Measurements from ENCODE around the gene LMF1.

Gene LMF1

GRCh38 chr16:918068-918467 is 52.7 kb downstream of the LMF1 start:
- Histone ChIP-seq H3K9ac (no peak overlapping the region), H3K27ac (peak overlapping the region; percentile 34), H3K4me2 (ENCODE audit: low read length) (peak overlapping the region; percentile 3), H3K9me3 (ENCODE audit: control insufficient read depth, low read length) (no peaks in the 10 kb centered on the region), H3K79me2 (no peaks in the 10 kb centered on the region), H2AFZ (peak overlapping the region; percentile 51), H3K4me1 (no peaks in the 10 kb centered on the region), H3K27me3 (ENCODE audit: control insufficient read depth, insufficient read depth, low read length) (no peaks in the 10 kb centered on the region), H3K4me3 (ENCODE audit: low read depth, low read length) (no peak overlapping the region), H3K36me3 (ENCODE audit: control insufficient read depth, insufficient read depth, low read length) (no peaks in the 10 kb centered on the region)
- TF ChIP-seq CTCF (IDR thresholded peaks at IDR 0.05) = no peak

- Histone ChIP-seq H3K27me3 (ENCODE audit: control insufficient read depth, insufficient read depth, low read length) (no peaks in the 10 kb centered on the region), H3K4me2 (ENCODE audit: low read length) (no peak overlapping the region), H3K4me3 (ENCODE audit: low read depth, low read length) (no peak overlapping the region), H3K27ac (peak overlapping the region; percentile 34), H2AFZ (peak overlapping the region; percentile 51), H3K36me3 (ENCODE audit: control insufficient read depth, insufficient read depth, low read length) (no peaks in the 10 kb centered on the region), H3K9ac (no peak overlapping the region), H3K9me3 (ENCODE audit: control insufficient read depth, low read length) (no peaks in the 10 kb centered on the region), H3K4me1 (no peaks in the 10 kb centered on the region), H3K79me2 (no peaks in the 10 kb centered on the region)
- TF ChIP-seq CTCF (IDR thresholded peaks at IDR 0.05) = no peak
Observed at GRCh38 chr16:917591-918061, 53.2 kb downstream of the LMF1 start.

GRCh38 chr16:916035-916799 is 54.6 kb downstream of the LMF1 start:
- H3K9me3 ChIP-seq (ENCODE audit: control insufficient read depth, low read length) = no peaks in the 10 kb centered on the region
- no peak overlapping the region for H3K4me2 ChIP-seq (ENCODE audit: low read length)
- H3K4me1 ChIP-seq = no peaks in the 10 kb centered on the region
- H3K27me3 ChIP-seq (ENCODE audit: control insufficient read depth, insufficient read depth, low read length) = no peaks in the 10 kb centered on the region
- H3K36me3 ChIP-seq (ENCODE audit: control insufficient read depth, insufficient read depth, low read length) = no peaks in the 10 kb centered on the region
- no peak for TF ChIP-seq CTCF (IDR thresholded peaks at IDR 0.05)
- H3K79me2 ChIP-seq = no peaks in the 10 kb centered on the region
- H2AFZ ChIP-seq = no peak overlapping the region
- H3K27ac ChIP-seq = no peak overlapping the region
- no peak overlapping the region for H3K9ac ChIP-seq
- no peak overlapping the region for H3K4me3 ChIP-seq (ENCODE audit: low read depth, low read length)

- no peak overlapping the region for H3K4me3 ChIP-seq (ENCODE audit: low read depth, low read length)
- H3K4me2 ChIP-seq (ENCODE audit: low read length) = no peak overlapping the region
- no peaks in the 10 kb centered on the region for H3K27me3 ChIP-seq (ENCODE audit: control insufficient read depth, insufficient read depth, low read length)
- H3K9ac ChIP-seq = no peak overlapping the region
- H3K27ac ChIP-seq = no peak overlapping the region
- H3K36me3 ChIP-seq (ENCODE audit: control insufficient read depth, insufficient read depth, low read length) = no peaks in the 10 kb centered on the region
- no peaks in the 10 kb centered on the region for H3K79me2 ChIP-seq
- no peak overlapping the region for H2AFZ ChIP-seq
- no peak for TF ChIP-seq CTCF (IDR thresholded peaks at IDR 0.05)
- H3K9me3 ChIP-seq (ENCODE audit: control insufficient read depth, low read length) = no peaks in the 10 kb centered on the region
- no peaks in the 10 kb centered on the region for H3K4me1 ChIP-seq
Observed at GRCh38 chr16:915546-915945, 55.2 kb downstream of the LMF1 start.

GRCh38 chr16:914440-914839 is 56.3 kb downstream of the LMF1 start:
- no peaks in the 10 kb centered on the region for H3K79me2 ChIP-seq
- no peak overlapping the region for H3K4me3 ChIP-seq (ENCODE audit: low read depth, low read length)
- no peak overlapping the region for H3K4me2 ChIP-seq (ENCODE audit: low read length)
- no peak overlapping the region for H3K27ac ChIP-seq
- no peaks in the 10 kb centered on the region for H3K36me3 ChIP-seq (ENCODE audit: control insufficient read depth, insufficient read depth, low read length)
- no peaks in the 10 kb centered on the region for H3K27me3 ChIP-seq (ENCODE audit: control insufficient read depth, insufficient read depth, low read length)
- TF ChIP-seq CTCF (IDR thresholded peaks at IDR 0.05) = no peak
- H2AFZ ChIP-seq = no peak overlapping the region
- H3K4me1 ChIP-seq = no peaks in the 10 kb centered on the region
- H3K9ac ChIP-seq = no peak overlapping the region
- no peaks in the 10 kb centered on the region for H3K9me3 ChIP-seq (ENCODE audit: control insufficient read depth, low read length)

Data from parathyroid adenoma (tissue), 2 donors.